Measurements from ENCODE around the gene ARHGAP22.
A peak's percentile ranks its signal among the peaks of the same experiment; 100 is the strongest.

Gene ARHGAP22

DNA sequence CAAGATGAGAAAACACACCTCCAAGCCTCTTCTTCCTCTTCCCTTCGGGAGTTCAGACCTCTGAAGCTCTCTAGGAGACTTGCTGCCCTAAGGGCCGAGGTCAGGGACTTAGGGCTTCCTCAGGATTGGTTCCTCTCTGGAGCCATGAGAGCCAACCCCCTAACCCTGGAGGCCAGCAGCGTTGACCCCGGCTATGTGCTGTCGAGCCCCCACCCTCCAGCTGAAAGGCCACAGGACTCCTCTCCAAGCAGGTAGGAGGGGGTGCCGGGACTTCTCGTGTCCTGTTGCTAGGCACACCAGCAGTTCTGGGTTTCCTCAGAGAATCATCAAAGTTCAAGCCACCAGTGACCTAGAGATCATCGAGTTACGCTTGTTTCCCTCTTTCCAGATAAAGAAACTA, 87.4 kb downstream of the ARHGAP22 start:
- DNase-seq (ENCODE audit: low spot score) (peak; percentile 50), ATAC-seq (ENCODE audit: low read depth) (no peak)
- TF ChIP-seq, protein P1, sequence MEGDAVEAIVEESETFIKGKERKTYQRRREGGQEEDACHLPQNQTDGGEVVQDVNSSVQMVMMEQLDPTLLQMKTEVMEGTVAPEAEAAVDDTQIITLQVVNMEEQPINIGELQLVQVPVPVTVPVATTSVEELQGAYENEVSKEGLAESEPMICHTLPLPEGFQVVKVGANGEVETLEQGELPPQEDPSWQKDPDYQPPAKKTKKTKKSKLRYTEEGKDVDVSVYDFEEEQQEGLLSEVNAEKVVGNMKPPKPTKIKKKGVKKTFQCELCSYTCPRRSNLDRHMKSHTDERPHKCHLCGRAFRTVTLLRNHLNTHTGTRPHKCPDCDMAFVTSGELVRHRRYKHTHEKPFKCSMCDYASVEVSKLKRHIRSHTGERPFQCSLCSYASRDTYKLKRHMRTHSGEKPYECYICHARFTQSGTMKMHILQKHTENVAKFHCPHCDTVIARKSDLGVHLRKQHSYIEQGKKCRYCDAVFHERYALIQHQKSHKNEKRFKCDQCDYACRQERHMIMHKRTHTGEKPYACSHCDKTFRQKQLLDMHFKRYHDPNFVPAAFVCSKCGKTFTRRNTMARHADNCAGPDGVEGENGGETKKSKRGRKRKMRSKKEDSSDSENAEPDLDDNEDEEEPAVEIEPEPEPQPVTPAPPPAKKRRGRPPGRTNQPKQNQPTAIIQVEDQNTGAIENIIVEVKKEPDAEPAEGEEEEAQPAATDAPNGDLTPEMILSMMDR (IDR thresholded peaks at IDR 0.05; ENCODE audit: poor library complexity, severe bottlenecking), result no peak
- H3K4me3 ChIP-seq (ENCODE audit: severe bottlenecking), result no peak overlapping the region
- no peaks in the 10 kb centered on the region for H3K4me1 ChIP-seq (ENCODE audit: insufficient read depth, poor library complexity, severe bottlenecking)
- H3K27ac ChIP-seq (ENCODE audit: poor library complexity, severe bottlenecking), result no peak overlapping the region
- no peaks in the 10 kb centered on the region for H3K36me3 ChIP-seq (ENCODE audit: low read depth)
- peaks cover 5% of the 10 kb centered on the region for H3K9me3 ChIP-seq (ENCODE audit: severe bottlenecking)
- peaks cover 4% of the 10 kb centered on the region for H3K27me3 ChIP-seq (ENCODE audit: insufficient read depth, poor library complexity, severe bottlenecking)

DNA sequence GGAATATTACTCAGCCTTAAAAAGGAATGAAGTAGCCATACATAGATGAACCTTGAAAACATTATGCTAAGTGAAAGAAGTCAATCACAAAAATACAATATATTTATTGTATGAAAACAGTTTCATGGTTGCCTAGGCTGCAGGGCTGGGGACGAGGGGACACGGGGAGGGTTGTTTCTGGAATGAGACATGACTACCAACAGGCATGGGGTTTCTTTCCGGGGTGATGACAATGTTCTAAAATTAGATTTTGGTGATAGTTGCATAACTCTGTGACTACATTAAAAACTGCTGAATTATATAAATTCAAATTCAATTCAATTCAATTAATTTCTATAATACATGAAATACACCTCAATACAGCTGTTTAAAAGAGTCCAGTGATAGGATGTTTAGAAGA, 88.0 kb downstream of the ARHGAP22 start:
- no peak for DNase-seq (ENCODE audit: low spot score)
- TF ChIP-seq, protein P1 (IDR thresholded peaks at IDR 0.05; ENCODE audit: poor library complexity, severe bottlenecking), result no peak
- Histone ChIP-seq H3K27me3 (ENCODE audit: insufficient read depth, poor library complexity, severe bottlenecking) (no peaks in the 10 kb centered on the region), H3K9me3 (ENCODE audit: severe bottlenecking) (peaks cover 5% of the 10 kb centered on the region), H3K4me1 (ENCODE audit: insufficient read depth, poor library complexity, severe bottlenecking) (no peaks in the 10 kb centered on the region), H3K4me3 (ENCODE audit: severe bottlenecking) (no peak overlapping the region), H3K27ac (ENCODE audit: poor library complexity, severe bottlenecking) (no peak overlapping the region), H3K36me3 (ENCODE audit: low read depth) (no peaks in the 10 kb centered on the region)
- ATAC-seq (ENCODE audit: low read depth), result no peak

DNA sequence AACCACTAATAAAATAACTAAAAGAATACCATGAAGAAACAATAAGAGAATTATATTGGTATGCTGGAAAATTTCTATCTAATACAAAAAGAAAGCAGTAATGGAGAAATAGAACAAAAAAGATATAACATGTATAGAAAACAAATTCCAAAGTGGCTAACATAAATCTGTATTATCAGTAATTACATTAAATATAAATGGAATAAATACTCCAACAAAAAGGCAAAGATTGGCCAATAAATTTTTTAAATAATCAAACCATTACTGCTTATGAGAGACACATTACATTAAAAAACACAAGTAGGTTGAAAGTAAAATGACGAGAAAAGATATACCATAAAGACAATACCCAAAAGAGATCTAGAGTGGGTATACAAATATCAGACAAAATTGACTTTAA, 90.0 kb downstream of the ARHGAP22 start:
- Histone ChIP-seq H3K9me3 (ENCODE audit: severe bottlenecking) (peaks cover 5% of the 10 kb centered on the region), H3K4me3 (ENCODE audit: severe bottlenecking) (no peak overlapping the region), H3K27ac (ENCODE audit: poor library complexity, severe bottlenecking) (no peak overlapping the region), H3K4me1 (ENCODE audit: insufficient read depth, poor library complexity, severe bottlenecking) (no peaks in the 10 kb centered on the region), H3K36me3 (ENCODE audit: low read depth) (no peaks in the 10 kb centered on the region), H3K27me3 (ENCODE audit: insufficient read depth, poor library complexity, severe bottlenecking) (no peaks in the 10 kb centered on the region)
- DNase-seq (ENCODE audit: low spot score), result no peak
- ATAC-seq (ENCODE audit: low read depth), result no peak
- TF ChIP-seq, protein P1 (IDR thresholded peaks at IDR 0.05; ENCODE audit: poor library complexity, severe bottlenecking), result no peak

DNA sequence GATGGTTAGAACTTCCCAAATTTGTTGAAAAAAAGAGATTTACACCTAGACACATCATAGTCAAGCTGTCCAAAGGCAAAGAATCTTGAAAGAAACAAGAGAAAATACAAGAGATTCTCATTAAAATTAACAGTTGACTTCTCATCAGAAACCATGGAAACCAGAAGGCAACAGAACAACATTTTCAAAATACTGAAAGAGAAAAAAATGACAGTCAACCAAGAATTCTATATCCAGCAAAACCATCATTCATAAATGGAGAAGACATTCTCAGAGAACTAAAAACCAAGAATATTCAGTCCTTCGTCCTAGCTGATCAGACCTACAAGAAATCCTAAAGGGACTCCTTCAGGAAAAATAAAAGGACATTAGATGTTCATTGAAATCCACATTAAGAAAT, 90.6 kb downstream of the ARHGAP22 start:
- TF ChIP-seq, protein P1 (IDR thresholded peaks at IDR 0.05; ENCODE audit: poor library complexity, severe bottlenecking), result no peak

DNA sequence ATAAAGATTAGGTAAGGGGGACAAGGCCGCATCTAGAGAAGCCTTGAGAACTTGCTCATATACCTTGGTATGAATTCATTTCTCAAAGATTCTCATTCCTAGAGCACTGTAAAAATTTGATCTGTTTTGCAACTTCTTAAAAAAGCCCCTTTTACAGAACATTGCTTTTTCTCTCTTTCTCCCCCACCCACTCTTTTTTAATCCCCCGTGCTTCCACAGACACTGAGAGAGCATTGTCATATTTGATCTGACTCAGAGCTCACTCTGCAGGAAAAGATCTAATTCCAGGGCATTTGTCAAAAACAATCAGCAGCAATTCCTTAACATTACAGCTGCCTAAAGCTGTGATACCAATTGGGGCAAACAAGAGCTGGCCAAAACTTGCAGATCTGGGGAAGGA, 92.0 kb downstream of the ARHGAP22 start:
- Histone ChIP-seq H3K27ac (ENCODE audit: poor library complexity, severe bottlenecking) (no peak overlapping the region), H3K9me3 (ENCODE audit: severe bottlenecking) (peaks cover 5% of the 10 kb centered on the region), H3K4me1 (ENCODE audit: insufficient read depth, poor library complexity, severe bottlenecking) (no peaks in the 10 kb centered on the region), H3K36me3 (ENCODE audit: low read depth) (no peaks in the 10 kb centered on the region), H3K4me3 (ENCODE audit: severe bottlenecking) (no peak overlapping the region), H3K27me3 (ENCODE audit: insufficient read depth, poor library complexity, severe bottlenecking) (no peaks in the 10 kb centered on the region)
- TF ChIP-seq, protein P1 (IDR thresholded peaks at IDR 0.05; ENCODE audit: poor library complexity, severe bottlenecking), result no peak
- ATAC-seq (ENCODE audit: low read depth) (no peak), DNase-seq (ENCODE audit: low spot score) (no peak)

More for the DNA sequence above, 90.6 kb downstream of the ARHGAP22 start:
- Histone ChIP-seq H3K36me3 (ENCODE audit: low read depth) (no peaks in the 10 kb centered on the region), H3K4me3 (ENCODE audit: severe bottlenecking) (no peak overlapping the region), H3K9me3 (ENCODE audit: severe bottlenecking) (peaks cover 5% of the 10 kb centered on the region), H3K27ac (ENCODE audit: poor library complexity, severe bottlenecking) (no peak overlapping the region), H3K27me3 (ENCODE audit: insufficient read depth, poor library complexity, severe bottlenecking) (no peaks in the 10 kb centered on the region), H3K4me1 (ENCODE audit: insufficient read depth, poor library complexity, severe bottlenecking) (no peaks in the 10 kb centered on the region)
- no peak for ATAC-seq (ENCODE audit: low read depth)
- no peak for DNase-seq (ENCODE audit: low spot score)
